H9 (cell line): Measurements from ENCODE around the gene SLC25A20. TPM values are rescaled to one million over a fixed set of nuclear protein-coding genes. Genes with fewer than 3 reads are reported as not detected.

Source experiments
- DNase-seq: peaks from one replicate; pipeline ENCODE4 v3.0.0-alpha.2; 2017
- H2AFZ ChIP-seq: one replicate; pipeline ENCODE4 v1.6.1; 2013; ENCODE audit warnings: mild to moderate bottlenecking, low read length, control low read depth, moderate library complexity
- H2AK5ac ChIP-seq: 2 replicates; pipeline ENCODE4 v1.6.1; 2013; ENCODE audit warnings: low read length, control low read depth, mixed read lengths; ENCODE audit not compliant: insufficient read length
- H2BK120ac ChIP-seq: one replicate; pipeline ENCODE4 v1.6.1; 2013; ENCODE audit warnings: low read depth, mild to moderate bottlenecking, low read length, control low read depth, inconsistent platforms; ENCODE audit not compliant: poor library complexity, severe bottlenecking
- H2BK12ac ChIP-seq: 2 replicates; pipeline ENCODE4 v1.6.1; 2013; ENCODE audit warnings: low read length, control low read depth, mixed read lengths, low read depth; ENCODE audit not compliant: insufficient read length
- H2BK15ac ChIP-seq: 2 replicates; pipeline ENCODE4 v1.6.1; 2013; ENCODE audit warnings: low read depth, low read length, control low read depth
- H2BK20ac ChIP-seq: one replicate; pipeline ENCODE4 v1.6.1; 2013; ENCODE audit warnings: low read depth, mild to moderate bottlenecking, low read length, control low read depth, inconsistent platforms; ENCODE audit not compliant: poor library complexity, severe bottlenecking
- H2BK5ac ChIP-seq: 2 replicates; pipeline ENCODE4 v1.6.1; 2013; ENCODE audit warnings: low read length, control low read depth, mixed read lengths; ENCODE audit not compliant: insufficient read length
- H3K14ac ChIP-seq: 2 replicates; pipeline ENCODE4 v1.6.1; 2013; ENCODE audit warnings: low read length, control low read depth; ENCODE audit not compliant: insufficient read depth
- H3K18ac ChIP-seq: 2 replicates; pipeline ENCODE4 v1.6.1; 2013; ENCODE audit warnings: low read depth, mild to moderate bottlenecking, mixed read lengths, low read length, control low read depth; ENCODE audit not compliant: insufficient read length
- H3K23ac ChIP-seq: 2 replicates; pipeline ENCODE4 v1.6.1; 2013; ENCODE audit warnings: low read length, control low read depth, mixed read lengths, low read depth; ENCODE audit not compliant: insufficient read length
- H3K23me2 ChIP-seq: 2 replicates; pipeline ENCODE4 v1.6.1; 2013; ENCODE audit warnings: low read depth, mild to moderate bottlenecking, mixed read lengths, low read length, control low read depth; ENCODE audit not compliant: insufficient read length, poor library complexity, severe bottlenecking
- H3K27ac ChIP-seq: 2 replicates; pipeline ENCODE4 v1.5.1; 2013; ENCODE audit warnings: low read length, control low read depth, mixed read lengths, low read depth; ENCODE audit not compliant: insufficient read length
- H3K27me3 ChIP-seq: 2 replicates; pipeline ENCODE4 v1.6.1; 2013; ENCODE audit warnings: low read length, control low read depth, inconsistent platforms; ENCODE audit not compliant: insufficient read depth
- H3K4ac ChIP-seq: 2 replicates; pipeline ENCODE4 v1.6.1; 2013; ENCODE audit warnings: low read depth, mild to moderate bottlenecking, control low read depth, inconsistent platforms, low read length, moderate library complexity
- H3K4me1 ChIP-seq: 2 replicates; pipeline ENCODE4 v1.6.1; 2013; ENCODE audit warnings: low read length, control low read depth, inconsistent platforms; ENCODE audit not compliant: insufficient read depth
- H3K4me2 ChIP-seq: 2 replicates; pipeline ENCODE4 v1.6.1; 2013; ENCODE audit warnings: low read length, control low read depth, mixed read lengths; ENCODE audit not compliant: insufficient read length, insufficient read depth
- H3K56ac ChIP-seq: 2 replicates; pipeline ENCODE4 v1.6.1; 2013; ENCODE audit warnings: low read depth, mild to moderate bottlenecking, mixed read lengths, low read length, control low read depth; ENCODE audit not compliant: insufficient read length
- H3K79me1 ChIP-seq: 2 replicates; pipeline ENCODE4 v1.6.1; 2013; ENCODE audit warnings: low read depth, mild to moderate bottlenecking, moderate library complexity, low read length, control low read depth, inconsistent platforms; ENCODE audit not compliant: insufficient read depth, poor library complexity, severe bottlenecking
- H3K79me2 ChIP-seq: 2 replicates; pipeline ENCODE4 v1.6.1; 2013; ENCODE audit warnings: low read length, control low read depth, inconsistent platforms; ENCODE audit not compliant: insufficient read depth
- H3K9ac ChIP-seq: 2 replicates; pipeline ENCODE4 v1.6.1; 2013; ENCODE audit warnings: low read length, control low read depth, mixed read lengths; ENCODE audit not compliant: insufficient read length; ENCODE audit errors: extremely low read depth
- H3K9me3 ChIP-seq: one replicate; pipeline ENCODE4 v1.6.1; 2013; ENCODE audit warnings: low read depth, low read length, inconsistent platforms; ENCODE audit not compliant: control insufficient read depth
- H3T11ph ChIP-seq: one replicate; pipeline ENCODE4 v1.6.1; 2013; ENCODE audit warnings: mild to moderate bottlenecking, low read length, control low read depth, inconsistent platforms
- H4K20me1 ChIP-seq: one replicate; pipeline ENCODE4 v1.6.1; 2013; ENCODE audit not compliant: control insufficient read depth, insufficient read length, insufficient read depth
- H4K5ac ChIP-seq: 2 replicates; pipeline ENCODE4 v1.6.1; 2013; ENCODE audit warnings: low read depth, mild to moderate bottlenecking, mixed read lengths, low read length, control low read depth; ENCODE audit not compliant: insufficient read length
- H4K8ac ChIP-seq: replicated peaks from 2 replicates; pipeline ENCODE4 v1.6.1; 2013; ENCODE audit warnings: low read length, control low read depth, mixed read lengths, low read depth; ENCODE audit not compliant: insufficient read length
- H4K91ac ChIP-seq: 2 replicates; pipeline ENCODE4 v1.6.1; 2013; ENCODE audit warnings: low read depth, mild to moderate bottlenecking, moderate library complexity, mixed read lengths, low read length, control low read depth; ENCODE audit not compliant: insufficient read length
- H3K27ac Mint-ChIP-seq, 3 experiments: 2 replicates in 2 of 3; 3 replicates in 1 of 3; pipeline ENCODE4 v1.8.0; 2020 to 2021; ENCODE audit warnings: mixed read lengths in 3 of 3, mild to moderate bottlenecking in 1 of 3, moderate library complexity in 1 of 3
- H3K27me3 Mint-ChIP-seq: 2 replicates; pipeline ENCODE4 v1.8.0; 2021; ENCODE audit warnings: low read depth, mild to moderate bottlenecking, moderate library complexity, mixed read lengths
- H3K36me3 Mint-ChIP-seq, 3 experiments: 2 replicates in 2 of 3; 3 replicates in 1 of 3; pipeline ENCODE4 v1.8.0; 2020 to 2021; ENCODE audit warnings: low read depth in 3 of 3, mixed read lengths in 3 of 3; ENCODE audit not compliant: insufficient read depth in 1 of 3
- H3K4me1 Mint-ChIP-seq, 2 experiments: 2 replicates each; pipeline ENCODE4 v1.8.0; 2020; ENCODE audit warnings: mixed read lengths in 2 of 2
- H3K4me3 Mint-ChIP-seq, 2 experiments: 2 replicates in 1 of 2; 3 replicates in 1 of 2; pipeline ENCODE4 v1.8.0; 2020 to 2021; ENCODE audit warnings: mild to moderate bottlenecking in 2 of 2, mixed read lengths in 2 of 2, moderate library complexity in 1 of 2
- H3K9me3 Mint-ChIP-seq, 2 experiments: 2 replicates in 1 of 2; 3 replicates in 1 of 2; pipeline ENCODE4 v1.8.0; 2020; ENCODE audit warnings: mild to moderate bottlenecking in 2 of 2, mixed read lengths in 2 of 2, moderate library complexity in 1 of 2
- WGBS: extraction: QIAGEN DNeasy Blood & Tissue Kit; methylation state at CpG from one replicate; pipeline ENCODE4 v1.1.7; 2013; ENCODE audit warnings: missing lambda C conversion rate, low lambda C conversion rate, mixed read lengths; ENCODE audit not compliant: insufficient read length; ENCODE audit errors: extremely low coverage; 5-methylcytosine and 5-hydroxymethylcytosine counted together
- total RNA-seq: library from RNA; stranded (reverse); gene quantifications from 2 replicates; pipeline ENCODE4 v1.2.1, GENCODE V29; 2021
- TF ChIP-seq, protein P1 (sequence below): fragments of 200-600 bp; sonication (generic); conservative IDR thresholded peaks from 3 replicates; pipeline ENCODE4 v1.8.0; 2021; ENCODE audit warnings: antibody characterized with exemption, mild to moderate bottlenecking

The SLC25A20 gene
- total RNA-seq, 1 experiment from 2014 or later = 7.4 TPM

DNA sequence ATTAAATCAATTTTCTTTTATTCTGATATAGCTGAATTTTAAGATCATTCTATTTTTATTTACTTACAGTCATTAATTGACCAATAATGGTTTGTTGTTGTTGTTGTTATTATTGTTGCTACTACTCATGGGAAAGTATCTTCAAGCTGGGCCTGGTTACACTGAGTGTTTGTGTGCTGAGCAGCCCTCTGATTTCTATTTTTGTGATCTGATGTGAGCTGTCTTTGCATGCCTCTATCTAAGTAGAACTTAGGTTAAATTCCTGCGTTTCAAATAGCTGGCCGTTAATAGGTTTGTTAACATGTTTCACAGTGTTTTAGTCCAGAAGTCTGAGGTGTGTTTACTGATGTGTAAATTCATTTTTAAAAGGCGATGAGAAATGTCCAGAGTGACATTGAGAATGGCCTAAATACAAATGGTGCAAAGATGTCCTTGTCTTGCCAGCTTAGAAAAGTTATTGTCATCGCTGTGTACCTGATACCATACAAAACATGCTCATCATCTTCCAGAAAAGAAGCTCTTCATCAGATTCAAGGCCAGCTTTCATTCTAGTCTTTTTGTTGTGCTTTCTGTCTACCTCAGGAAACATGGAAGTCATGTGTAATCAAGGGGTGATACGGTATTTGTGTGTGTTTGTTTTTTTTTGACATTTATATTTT, 35.8 kb upstream of the SLC25A20 start:
- no peak overlapping the region for H2BK20ac ChIP-seq
- no CpG with 5 or more reads among the region's 5 CpGs for WGBS
- no peak overlapping the region for H3K27ac Mint-ChIP-seq
- no peak overlapping the region for H3K18ac ChIP-seq
- no peak overlapping the region for H3K4ac ChIP-seq
- no peaks in the 10 kb centered on the region for H3K4me1 ChIP-seq
- no peak overlapping the region for H2AK5ac ChIP-seq
- no peak overlapping the region for H2BK15ac ChIP-seq
- no peak overlapping the region for H4K91ac ChIP-seq
- no peaks in the 10 kb centered on the region for H3K27me3 Mint-ChIP-seq
- H3T11ph ChIP-seq = no peak overlapping the region
- no peak overlapping the region for H3K9ac ChIP-seq
- H3K4me3 Mint-ChIP-seq = no peak overlapping the region
- H3K27me3 ChIP-seq = no peaks in the 10 kb centered on the region
- H3K23me2 ChIP-seq = no peaks in the 10 kb centered on the region
- H3K4me1 Mint-ChIP-seq = no peaks in the 10 kb centered on the region
- no peaks in the 10 kb centered on the region; a peak in 1 of 5 replicates for H3K9me3 Mint-ChIP-seq
- H3K36me3 Mint-ChIP-seq = peaks cover 37 to 70% (median 62%) of the 10 kb centered on the region in 3 experiments
- H3K56ac ChIP-seq = no peak overlapping the region
- DNase-seq = no peak
- no peak overlapping the region for H2BK5ac ChIP-seq
- H3K9me3 ChIP-seq = no peaks in the 10 kb centered on the region
- no peak overlapping the region for H3K4me2 ChIP-seq
- no peak overlapping the region for H2AFZ ChIP-seq
- no peak overlapping the region for H3K23ac ChIP-seq
- no peak overlapping the region for H2BK12ac ChIP-seq
- no peak overlapping the region for H3K14ac ChIP-seq
- no peaks in the 10 kb centered on the region for H4K20me1 ChIP-seq
- H3K79me1 ChIP-seq = peaks cover 14% of the 10 kb centered on the region
- no peak overlapping the region for H2BK120ac ChIP-seq
- no peak overlapping the region for H4K5ac ChIP-seq
- TF ChIP-seq, protein P1, sequence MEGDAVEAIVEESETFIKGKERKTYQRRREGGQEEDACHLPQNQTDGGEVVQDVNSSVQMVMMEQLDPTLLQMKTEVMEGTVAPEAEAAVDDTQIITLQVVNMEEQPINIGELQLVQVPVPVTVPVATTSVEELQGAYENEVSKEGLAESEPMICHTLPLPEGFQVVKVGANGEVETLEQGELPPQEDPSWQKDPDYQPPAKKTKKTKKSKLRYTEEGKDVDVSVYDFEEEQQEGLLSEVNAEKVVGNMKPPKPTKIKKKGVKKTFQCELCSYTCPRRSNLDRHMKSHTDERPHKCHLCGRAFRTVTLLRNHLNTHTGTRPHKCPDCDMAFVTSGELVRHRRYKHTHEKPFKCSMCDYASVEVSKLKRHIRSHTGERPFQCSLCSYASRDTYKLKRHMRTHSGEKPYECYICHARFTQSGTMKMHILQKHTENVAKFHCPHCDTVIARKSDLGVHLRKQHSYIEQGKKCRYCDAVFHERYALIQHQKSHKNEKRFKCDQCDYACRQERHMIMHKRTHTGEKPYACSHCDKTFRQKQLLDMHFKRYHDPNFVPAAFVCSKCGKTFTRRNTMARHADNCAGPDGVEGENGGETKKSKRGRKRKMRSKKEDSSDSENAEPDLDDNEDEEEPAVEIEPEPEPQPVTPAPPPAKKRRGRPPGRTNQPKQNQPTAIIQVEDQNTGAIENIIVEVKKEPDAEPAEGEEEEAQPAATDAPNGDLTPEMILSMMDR = no peak
- H3K79me2 ChIP-seq = peaks cover 17% of the 10 kb centered on the region; the same call in 1 of the 2 replicates
- no peak overlapping the region for H4K8ac ChIP-seq
- H3K27ac ChIP-seq = no peak overlapping the region
